ENCODE results near the gene HYAL4. TPM values are rescaled to one million over a fixed set of nuclear protein-coding genes. Genes with fewer than 3 reads are reported as not detected.
A peak's percentile ranks its signal among the peaks of the same experiment; 100 is the strongest.
"Not testable (repeated sequence)": the region's sequence is repeated elsewhere in the genome, so short reads cannot be mapped to it uniquely, and the experiment has no call there.

Gene HYAL4
- total RNA-seq, 2 experiments from 2014 or later: 0.25 TPM; not detected in 1

GRCh38 chr7:123819795-123820194, 25.2 kb upstream of the HYAL4 start:
- peak; percentile 8 for DNase-seq
- H3K36me3 Mint-ChIP-seq (ENCODE audit: low read depth); H3K9me3 Mint-ChIP-seq (ENCODE audit: low read depth); ATAC-seq; H3K4me3 Mint-ChIP-seq; H3K27ac Mint-ChIP-seq; CTCF ChIA-PET; H3K27me3 Mint-ChIP-seq; POLR2A ChIA-PET: not testable (repeated sequence)
- intact Hi-C loops (cut with DNase I, micrococcal nuclease): loop anchor here in 1 of 2 experiments (5.0 kb wide), 1 partner anchor 282 kb away; no protein-coding TSS in a partner anchor
- peaks cover 17% of the 10 kb centered on the region for H3K4me1 Mint-ChIP-seq

GRCh38 chr7:123820864-123821263, 24.1 kb upstream of the HYAL4 start:
- no peaks in the 10 kb centered on the region for H3K36me3 Mint-ChIP-seq (ENCODE audit: low read depth)
- H3K27ac Mint-ChIP-seq: no peak overlapping the region
- H3K4me3 Mint-ChIP-seq: no peak overlapping the region
- H3K4me1 Mint-ChIP-seq: peaks cover 23% of the 10 kb centered on the region
- POLR2A ChIA-PET: no interaction called here
- CTCF ChIA-PET: no interaction called here
- H3K9me3 Mint-ChIP-seq (ENCODE audit: low read depth): no peaks in the 10 kb centered on the region
- intact Hi-C loops (cut with DNase I, micrococcal nuclease): loop anchor here in 1 of 2 experiments (5.0 kb wide), 1 partner anchor 284 kb away; no protein-coding TSS in a partner anchor
- DNase-seq (no peak), ATAC-seq (no peak)
- peaks cover 10% of the 10 kb centered on the region for H3K27me3 Mint-ChIP-seq

GRCh38 chr7:123821320-123821719, 23.6 kb upstream of the HYAL4 start:
- H3K4me3 Mint-ChIP-seq: no peak overlapping the region
- no peaks in the 10 kb centered on the region for H3K9me3 Mint-ChIP-seq (ENCODE audit: low read depth)
- ChIA-PET POLR2A (no interaction called here), CTCF (no interaction called here)
- H3K27ac Mint-ChIP-seq: no peak overlapping the region
- peaks cover 12% of the 10 kb centered on the region for H3K27me3 Mint-ChIP-seq
- intact Hi-C loops (cut with DNase I, micrococcal nuclease): loop anchor here in 1 of 2 experiments (5.0 kb wide), 1 partner anchor 284 kb away; no protein-coding TSS in a partner anchor
- H3K36me3 Mint-ChIP-seq (ENCODE audit: low read depth): no peaks in the 10 kb centered on the region
- ATAC-seq (no peak), DNase-seq (no peak)
- H3K4me1 Mint-ChIP-seq: peaks cover 23% of the 10 kb centered on the region

GRCh38 chr7:123823898-123824753, 20.8 kb upstream of the HYAL4 start:
- H3K4me3 Mint-ChIP-seq: peak overlapping the region; percentile 56
- no peaks in the 10 kb centered on the region for H3K9me3 Mint-ChIP-seq (ENCODE audit: low read depth)
- no peaks in the 10 kb centered on the region for H3K36me3 Mint-ChIP-seq (ENCODE audit: low read depth)
- H3K27ac Mint-ChIP-seq: peak overlapping the region; percentile 68
- ChIA-PET CTCF (interaction anchor here (0.7 to 1.8 kb wide), 6 partner anchors 9 to 1304 kb away, joined by 3 to 6 read pairs (median 4); no protein-coding TSS in a partner anchor), POLR2A (interaction anchor here (0.5 kb wide), 1 partner anchor 280 kb away, joined by 4 read pairs; no protein-coding TSS in a partner anchor)
- H3K4me1 Mint-ChIP-seq: peaks cover 23% of the 10 kb centered on the region
- DNase-seq (peak; percentile 81), ATAC-seq (peak; percentile 90)
- intact Hi-C loops (cut with DNase I, micrococcal nuclease): loop anchor here (1.0 to 5.0 kb wide), 4 partner anchors 41 to 287 kb away; no protein-coding TSS in a partner anchor
- peaks cover 15% of the 10 kb centered on the region for H3K27me3 Mint-ChIP-seq

- H3K27ac Mint-ChIP-seq: peak overlapping the region; percentile 68
These were observed 20.3 kb upstream of the HYAL4 start for GRCh38 chr7:123824754-123825067.

GRCh38 chr7:123828805-123829204, 16.2 kb upstream of the HYAL4 start:
- Mint-ChIP-seq H3K27me3 (peaks cover 21% of the 10 kb centered on the region), H3K9me3 (ENCODE audit: low read depth) (no peaks in the 10 kb centered on the region), H3K27ac (no peak overlapping the region), H3K4me3 (no peak overlapping the region), H3K36me3 (ENCODE audit: low read depth) (no peaks in the 10 kb centered on the region), H3K4me1 (peaks cover 16% of the 10 kb centered on the region)
- ChIA-PET CTCF (no interaction called here), POLR2A (no interaction called here)
- ATAC-seq: no peak
- DNase-seq: no peak
- intact Hi-C loops (cut with DNase I, micrococcal nuclease): no loop called here

More at GRCh38 chr7:123824754-123825067, 20.3 kb upstream of the HYAL4 start:
- H3K27me3 Mint-ChIP-seq: peaks cover 15% of the 10 kb centered on the region
- POLR2A ChIA-PET: no interaction called here
- H3K4me3 Mint-ChIP-seq: peak overlapping the region; percentile 56
- H3K4me1 Mint-ChIP-seq: peaks cover 23% of the 10 kb centered on the region
- peak; percentile 31 for ATAC-seq
- H3K9me3 Mint-ChIP-seq (ENCODE audit: low read depth): no peaks in the 10 kb centered on the region
- peak; percentile 7 for DNase-seq
- CTCF ChIA-PET: interaction anchor here (0.8 to 1.8 kb wide), 4 partner anchors 9 to 331 kb away, joined by 3 to 6 read pairs (median 4); no protein-coding TSS in a partner anchor
- intact Hi-C loops (cut with DNase I, micrococcal nuclease): loop anchor here (1.0 to 5.0 kb wide), 4 partner anchors 40 to 287 kb away; no protein-coding TSS in a partner anchor
- no peaks in the 10 kb centered on the region for H3K36me3 Mint-ChIP-seq (ENCODE audit: low read depth)

- Mint-ChIP-seq H3K27ac (no peak overlapping the region), H3K36me3 (ENCODE audit: low read depth) (no peaks in the 10 kb centered on the region), H3K4me3 (no peak overlapping the region), H3K9me3 (ENCODE audit: low read depth) (no peaks in the 10 kb centered on the region), H3K27me3 (peaks cover 26% of the 10 kb centered on the region), H3K4me1 (no peaks in the 10 kb centered on the region)
- ChIA-PET CTCF (no interaction called here), POLR2A (no interaction called here)
- no peak for DNase-seq
- no peak for ATAC-seq
- intact Hi-C loops (cut with DNase I, micrococcal nuclease): no loop called here
These were observed 8.3 kb upstream of the HYAL4 start for GRCh38 chr7:123836656-123837055.

- ATAC-seq; H3K36me3 Mint-ChIP-seq (ENCODE audit: low read depth); intact Hi-C loops (cut with DNase I, micrococcal nuclease); DNase-seq; H3K4me3 Mint-ChIP-seq; H3K4me1 Mint-ChIP-seq; H3K27ac Mint-ChIP-seq; H3K9me3 Mint-ChIP-seq (ENCODE audit: low read depth): not testable (repeated sequence)
- CTCF ChIA-PET: interaction anchor here (0.7 kb wide), 1 partner anchor 18 kb away, joined by 3 read pairs; no protein-coding TSS in a partner anchor
- H3K27me3 Mint-ChIP-seq: peaks cover 29% of the 10 kb centered on the region
- POLR2A ChIA-PET: interaction anchor here (0.6 kb wide), 1 partner anchor 17 kb away, joined by 3 read pairs; no protein-coding TSS in a partner anchor
These were observed 5.9 kb upstream of the HYAL4 start for GRCh38 chr7:123839106-123839505.

GRCh38 chr7:123844142-123844541, 827 bp upstream of the HYAL4 start:
- DNase-seq; H3K36me3 Mint-ChIP-seq (ENCODE audit: low read depth); intact Hi-C loops (cut with DNase I, micrococcal nuclease); H3K4me1 Mint-ChIP-seq; POLR2A ChIA-PET; H3K27ac Mint-ChIP-seq; H3K4me3 Mint-ChIP-seq; ATAC-seq; H3K9me3 Mint-ChIP-seq (ENCODE audit: low read depth): not testable (repeated sequence)
- H3K27me3 Mint-ChIP-seq: peaks cover 16% of the 10 kb centered on the region
- CTCF ChIA-PET: interaction anchor here (2.1 to 2.9 kb wide), 2 partner anchors 21 to 46 kb away, joined by 5 to 6 read pairs; no protein-coding TSS in a partner anchor

GRCh38 chr7:123845823-123846216, 851 bp downstream of the HYAL4 start:
- H3K27ac Mint-ChIP-seq: no peak overlapping the region
- intact Hi-C loops (cut with DNase I, micrococcal nuclease): no loop called here
- H3K9me3 Mint-ChIP-seq (ENCODE audit: low read depth): no peaks in the 10 kb centered on the region
- CTCF ChIA-PET: interaction anchor here (0.8 to 2.9 kb wide), 3 partner anchors 23 to 111 kb away, joined by 3 to 6 read pairs (median 3); no protein-coding TSS in a partner anchor
- POLR2A ChIA-PET: interaction anchor here (0.6 kb wide), 1 partner anchor 784 kb away, joined by 3 read pairs; no protein-coding TSS in a partner anchor
- DNase-seq (no peak), ATAC-seq (no peak)
- H3K4me3 Mint-ChIP-seq: no peak overlapping the region
- H3K36me3 Mint-ChIP-seq (ENCODE audit: low read depth): no peaks in the 10 kb centered on the region
- no peaks in the 10 kb centered on the region for H3K4me1 Mint-ChIP-seq
- peaks cover 17% of the 10 kb centered on the region for H3K27me3 Mint-ChIP-seq

- CTCF ChIA-PET: interaction anchor here (2.9 kb wide), 1 partner anchor 49 kb away, joined by 6 read pairs; no protein-coding TSS in a partner anchor
- intact Hi-C loops (cut with DNase I, micrococcal nuclease): no loop called here
- no peak for ATAC-seq
These were observed 1.4 kb downstream of the HYAL4 start for GRCh38 chr7:123846217-123846891.

More at GRCh38 chr7:123846217-123846891, 1.4 kb downstream of the HYAL4 start:
- no peak overlapping the region for H3K27ac Mint-ChIP-seq
- no peaks in the 10 kb centered on the region for H3K4me1 Mint-ChIP-seq
- no peaks in the 10 kb centered on the region for H3K9me3 Mint-ChIP-seq (ENCODE audit: low read depth)
- H3K36me3 Mint-ChIP-seq (ENCODE audit: low read depth): no peaks in the 10 kb centered on the region
- H3K27me3 Mint-ChIP-seq: peaks cover 17% of the 10 kb centered on the region
- H3K4me3 Mint-ChIP-seq: no peak overlapping the region
- POLR2A ChIA-PET: interaction anchor here (0.6 kb wide), 1 partner anchor 784 kb away, joined by 3 read pairs; no protein-coding TSS in a partner anchor
- DNase-seq: no peak

Measured in activated CD4-positive, alpha-beta T cell treated with anti-CD3 and anti-CD28 coated beads for 36 hours (primary cell).